ENCODE measurements around the gene PTPRQ.

PTPRQ gene

DNA sequence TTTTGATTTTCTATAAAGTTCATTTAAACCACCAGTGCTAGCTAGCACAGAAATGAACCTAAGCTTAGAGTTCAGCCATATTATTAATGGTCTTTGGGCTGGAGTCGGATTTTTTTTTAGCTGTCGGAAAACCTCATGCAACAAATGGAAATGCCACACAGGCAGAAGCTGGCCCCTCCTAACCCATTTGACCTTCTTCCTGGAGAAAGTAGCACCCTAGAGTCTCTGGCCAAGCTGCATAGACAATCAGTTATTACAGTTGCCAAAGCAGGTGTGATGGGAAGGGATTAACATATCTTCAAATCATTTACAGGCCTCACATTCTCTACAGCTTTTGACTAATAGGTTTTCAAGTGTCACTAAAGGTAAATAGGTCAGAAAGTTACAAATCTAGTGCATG, 49.4 kb downstream of the PTPRQ start:
- TF ChIP-seq, protein P1, sequence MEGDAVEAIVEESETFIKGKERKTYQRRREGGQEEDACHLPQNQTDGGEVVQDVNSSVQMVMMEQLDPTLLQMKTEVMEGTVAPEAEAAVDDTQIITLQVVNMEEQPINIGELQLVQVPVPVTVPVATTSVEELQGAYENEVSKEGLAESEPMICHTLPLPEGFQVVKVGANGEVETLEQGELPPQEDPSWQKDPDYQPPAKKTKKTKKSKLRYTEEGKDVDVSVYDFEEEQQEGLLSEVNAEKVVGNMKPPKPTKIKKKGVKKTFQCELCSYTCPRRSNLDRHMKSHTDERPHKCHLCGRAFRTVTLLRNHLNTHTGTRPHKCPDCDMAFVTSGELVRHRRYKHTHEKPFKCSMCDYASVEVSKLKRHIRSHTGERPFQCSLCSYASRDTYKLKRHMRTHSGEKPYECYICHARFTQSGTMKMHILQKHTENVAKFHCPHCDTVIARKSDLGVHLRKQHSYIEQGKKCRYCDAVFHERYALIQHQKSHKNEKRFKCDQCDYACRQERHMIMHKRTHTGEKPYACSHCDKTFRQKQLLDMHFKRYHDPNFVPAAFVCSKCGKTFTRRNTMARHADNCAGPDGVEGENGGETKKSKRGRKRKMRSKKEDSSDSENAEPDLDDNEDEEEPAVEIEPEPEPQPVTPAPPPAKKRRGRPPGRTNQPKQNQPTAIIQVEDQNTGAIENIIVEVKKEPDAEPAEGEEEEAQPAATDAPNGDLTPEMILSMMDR (IDR thresholded peaks at IDR 0.05; ENCODE audit: low read depth, low read length) = no peak
- no peak overlapping the region for H3K4me3 ChIP-seq (ENCODE audit: low read depth, low read length)

DNA sequence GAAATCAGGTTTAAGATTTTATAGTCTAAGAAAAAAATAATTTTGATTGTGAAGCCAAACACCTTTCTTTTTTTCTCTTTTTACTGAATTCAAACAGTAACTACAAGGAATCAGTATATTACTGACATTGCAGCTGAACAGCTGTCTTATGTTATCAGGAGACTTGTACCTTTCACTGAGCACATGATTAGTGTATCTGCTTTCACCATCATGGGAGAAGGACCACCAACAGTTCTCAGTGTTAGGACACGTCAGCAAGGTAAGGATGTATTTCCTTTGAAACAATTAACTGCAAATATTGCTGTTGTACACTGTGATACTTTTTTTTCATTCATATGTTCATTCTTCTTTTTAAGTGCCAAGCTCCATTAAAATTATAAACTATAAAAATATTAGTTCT, 50.8 kb downstream of the PTPRQ start:
- TF ChIP-seq, protein P1 (IDR thresholded peaks at IDR 0.05; ENCODE audit: low read depth, low read length) = no peak
- no peak overlapping the region for H3K4me3 ChIP-seq (ENCODE audit: low read depth, low read length)

DNA sequence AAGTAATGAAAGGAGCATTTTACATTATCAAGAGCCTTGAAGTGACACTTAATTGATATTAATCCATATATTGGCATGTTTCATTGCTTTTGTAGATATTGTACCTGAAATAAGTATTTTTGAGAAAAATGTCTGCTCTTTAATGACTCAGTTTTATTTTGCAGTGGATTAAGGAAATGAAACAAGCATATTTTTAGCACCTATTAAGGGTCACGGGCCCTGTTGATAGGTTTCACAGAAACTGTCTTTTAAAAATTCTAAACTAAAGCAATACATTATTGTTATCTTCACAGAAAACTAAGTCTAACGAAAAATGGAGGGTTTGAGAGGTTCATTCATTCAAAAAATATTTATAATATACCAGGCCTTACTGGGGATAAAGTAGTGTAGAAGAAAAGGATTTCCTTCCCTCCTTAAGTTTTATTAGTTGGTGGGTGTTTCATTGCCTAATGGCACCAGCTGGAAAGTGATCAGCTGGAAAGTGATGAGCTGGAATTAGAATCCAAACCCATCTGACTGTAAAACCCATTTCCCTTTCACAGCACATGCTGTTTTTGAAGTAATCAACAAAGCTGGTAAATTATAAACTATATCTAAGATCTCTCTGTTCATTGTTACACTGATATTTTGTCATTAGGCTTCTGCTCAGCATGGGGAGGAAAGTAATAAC, 54.2 kb downstream of the PTPRQ start:
- TF ChIP-seq, protein P1 (IDR thresholded peaks at IDR 0.05; ENCODE audit: low read depth, low read length) = no peak

DNA sequence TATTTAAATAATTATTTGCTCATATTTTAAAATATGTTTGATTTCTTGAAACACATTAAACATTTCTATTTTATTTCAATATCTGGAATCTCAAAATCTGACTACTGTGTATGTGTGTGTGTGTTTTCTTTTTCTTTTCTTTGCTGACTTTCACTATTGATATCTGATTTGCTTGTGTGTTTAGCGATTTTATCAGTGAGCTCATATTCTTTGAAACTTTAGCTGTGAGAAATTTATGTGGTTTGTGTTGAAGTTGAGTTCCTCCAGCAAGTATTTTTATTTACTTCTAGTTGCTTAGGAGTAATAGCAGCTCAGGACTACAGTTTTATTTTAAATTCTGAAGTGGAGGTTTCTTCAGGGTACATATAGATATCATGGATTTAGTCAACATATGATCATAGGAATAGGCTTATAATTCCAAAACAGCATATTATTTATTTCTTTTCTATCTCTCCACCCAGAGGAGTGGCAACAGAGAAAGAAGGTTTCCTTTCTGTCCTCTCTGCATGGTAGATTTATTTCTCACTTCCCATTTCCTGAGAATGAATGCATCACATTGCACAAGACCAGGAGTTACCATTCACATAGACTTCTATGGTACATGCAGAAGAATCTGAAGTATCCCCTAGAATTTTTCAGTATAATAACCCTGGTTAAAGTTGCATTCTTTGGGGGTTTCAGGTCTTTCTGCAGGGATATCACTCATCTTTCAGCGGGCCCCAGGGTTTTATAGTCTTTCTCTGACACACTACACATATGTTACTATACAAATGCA, 60.5 kb downstream of the PTPRQ start:
- no peak overlapping the region for H3K4me3 ChIP-seq (ENCODE audit: low read depth, low read length)
- TF ChIP-seq, protein P1 (IDR thresholded peaks at IDR 0.05; ENCODE audit: low read depth, low read length) = no peak

More for the DNA sequence above, 54.2 kb downstream of the PTPRQ start:
- H3K4me3 ChIP-seq (ENCODE audit: low read depth, low read length) = no peak overlapping the region

DNA sequence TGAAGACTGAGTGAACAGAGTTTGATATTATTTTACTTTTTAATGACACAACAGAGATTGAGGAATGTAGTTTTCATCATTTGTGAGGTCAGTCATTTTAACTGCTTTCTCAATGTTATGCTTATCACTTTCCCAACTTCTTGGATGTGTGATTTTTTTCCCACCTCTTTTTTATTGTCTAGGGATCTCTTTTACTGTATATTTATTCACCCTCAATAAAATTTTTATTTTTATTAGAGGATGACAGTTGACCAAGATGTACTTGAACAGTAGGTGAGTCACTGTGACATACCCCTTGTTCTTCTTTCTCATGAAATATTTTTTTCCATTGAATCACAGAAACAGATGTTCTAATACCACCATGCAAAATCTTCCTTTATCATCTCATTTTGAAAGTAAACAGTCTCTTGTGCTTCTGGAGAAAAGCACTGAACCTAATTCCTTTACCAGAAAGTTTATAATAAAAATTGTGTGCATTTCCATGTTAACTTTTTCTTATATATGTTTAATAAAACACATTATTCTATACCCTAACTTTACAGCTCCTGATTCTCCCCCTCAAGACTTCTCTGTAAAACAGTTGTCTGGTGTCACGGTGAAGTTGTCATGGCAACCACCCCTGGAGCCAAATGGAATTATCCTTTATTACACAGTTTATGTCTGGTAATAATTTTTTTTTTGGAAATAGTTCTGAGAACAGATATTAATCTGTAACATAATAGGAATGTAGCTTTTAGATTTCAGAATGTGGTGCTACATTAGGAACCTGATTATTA, 65.9 kb downstream of the PTPRQ start:
- TF ChIP-seq, protein P1 (IDR thresholded peaks at IDR 0.05; ENCODE audit: low read depth, low read length) = no peak
- no peak overlapping the region for H3K4me3 ChIP-seq (ENCODE audit: low read depth, low read length)

DNA sequence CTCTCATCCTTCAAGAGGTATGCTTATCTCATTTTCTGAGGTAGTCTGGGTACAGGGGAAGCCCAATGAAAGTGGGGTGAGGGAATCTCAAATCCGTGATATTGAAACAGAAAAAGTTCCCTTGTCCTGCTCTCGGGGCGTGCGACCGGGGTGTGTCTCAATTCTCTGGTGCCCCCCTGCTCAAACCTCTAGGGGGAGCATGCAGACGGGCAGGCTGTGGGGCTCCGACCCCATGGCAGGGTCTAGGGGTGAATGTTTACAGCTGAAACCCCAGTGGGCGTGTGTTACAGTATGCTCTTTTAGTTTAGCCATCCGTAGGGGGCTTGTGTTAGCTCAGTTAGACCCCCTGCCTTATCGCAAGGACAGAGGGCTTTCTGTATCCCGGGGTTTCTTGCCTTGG, 68.7 kb downstream of the PTPRQ start:
- TF ChIP-seq, protein P1 (IDR thresholded peaks at IDR 0.05; ENCODE audit: low read depth, low read length) = no peak
- H3K4me3 ChIP-seq (ENCODE audit: low read depth, low read length) = no peak overlapping the region

Data from WI38 (cell line).